Osteoblast (primary cell): ENCODE results near the gene PLEKHG7. TPM values are rescaled to one million over a fixed set of nuclear protein-coding genes. Genes with fewer than 3 reads are reported as not detected.

Experiments
- DNase-seq: peaks from one replicate; pipeline ENCODE4 v3.0.0; 2011; ENCODE audit warnings: low spot score, mixed read lengths; ENCODE audit not compliant: insufficient read length; ENCODE audit errors: missing footprints
- H2AFZ ChIP-seq: 2 replicates; pipeline ENCODE4 v1.6.0; 2011; ENCODE audit warnings: mild to moderate bottlenecking, low read length
- H3K27ac ChIP-seq: 2 replicates; pipeline ENCODE4 v1.5.1; 2011; ENCODE audit warnings: mild to moderate bottlenecking, low read depth, low read length, moderate library complexity
- H3K27me3 ChIP-seq: 2 replicates; pipeline ENCODE4 v1.6.0; 2012; ENCODE audit warnings: mild to moderate bottlenecking, control low read depth, inconsistent platforms, low read length, moderate library complexity; ENCODE audit not compliant: insufficient read depth
- H3K36me3 ChIP-seq: 2 replicates; pipeline ENCODE4 v1.5.1; 2011; ENCODE audit warnings: mild to moderate bottlenecking, low read length, control low read depth, moderate library complexity; ENCODE audit not compliant: insufficient read depth
- H3K4me1 ChIP-seq: 2 replicates; pipeline ENCODE4 v1.5.1; 2011; ENCODE audit warnings: mild to moderate bottlenecking, low read length, control low read depth, moderate library complexity; ENCODE audit not compliant: insufficient read depth
- H3K4me2 ChIP-seq: 2 replicates; pipeline ENCODE4 v1.6.0; 2011; ENCODE audit warnings: mild to moderate bottlenecking, low read length; ENCODE audit not compliant: insufficient read depth
- H3K4me3 ChIP-seq: fragments of 200-600 bp; sonication (generic); 3 replicates; pipeline ENCODE4 v1.5.1; 2012; ENCODE audit warnings: mild to moderate bottlenecking, low read length, inconsistent platforms; ENCODE audit not compliant: insufficient read depth
- H3K79me2 ChIP-seq: 2 replicates; pipeline ENCODE4 v1.6.0; 2012; ENCODE audit warnings: mild to moderate bottlenecking, low read length, control low read depth, inconsistent platforms; ENCODE audit not compliant: insufficient read depth
- H3K9me3 ChIP-seq: 2 replicates; pipeline ENCODE4 v1.5.1; 2011; ENCODE audit warnings: low read depth, low read length, control low read depth
- H4K20me1 ChIP-seq: 2 replicates; pipeline ENCODE4 v1.6.0; 2012; ENCODE audit warnings: mild to moderate bottlenecking, low read length, control low read depth; ENCODE audit not compliant: insufficient read depth
- CTCF ChIP-seq: IDR thresholded peaks from 2 replicates; pipeline ENCODE4 v1.5.1; 2011; ENCODE audit warnings: mild to moderate bottlenecking, low read depth, low read length, moderate library complexity; ENCODE audit errors: extremely low read depth
- total RNA-seq: library from RNA; depleted of rRNA; stranded (reverse); fragments of >200 nt; gene quantifications from 2 replicates; pipeline ENCODE4 v1.2.3, GENCODE V29; 2012

PLEKHG7 gene
- total RNA-seq, 1 donor = not detected

DNA sequence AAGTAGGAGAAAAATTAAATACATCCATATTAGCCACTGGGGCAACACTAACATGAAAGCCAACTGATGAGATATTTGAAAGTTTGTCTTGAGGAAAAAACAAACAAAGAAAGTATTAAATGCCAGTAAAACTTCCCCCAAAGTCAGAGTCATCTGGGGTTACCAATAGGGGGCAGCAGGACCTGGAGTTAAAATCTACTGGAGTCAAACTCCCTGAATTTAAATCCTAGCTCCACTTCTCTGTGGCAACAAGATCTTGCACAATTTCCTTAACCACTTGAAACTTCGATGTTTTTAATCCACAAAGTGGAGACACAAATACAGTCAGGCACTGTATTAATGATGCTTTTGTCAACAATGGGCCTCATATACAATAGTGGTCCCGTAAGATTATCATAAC, 14.4 kb downstream of the PLEKHG7 start:
- Histone ChIP-seq H4K20me1 (no peaks in the 10 kb centered on the region), H3K79me2 (no peaks in the 10 kb centered on the region), H3K27ac (no peak overlapping the region), H3K4me1 (peaks cover 16% of the 10 kb centered on the region), H3K4me3 (no peak overlapping the region), H3K4me2 (no peak overlapping the region), H3K27me3 (no peaks in the 10 kb centered on the region), H3K36me3 (no peaks in the 10 kb centered on the region), H3K9me3 (no peaks in the 10 kb centered on the region), H2AFZ (peak overlapping the region; percentile 10)
- no peak for DNase-seq
- peak; percentile 74 for TF ChIP-seq CTCF

GRCh38 chr12:92718483-92718990, 15.7 kb downstream of the PLEKHG7 start:
- no peak for DNase-seq
- Histone ChIP-seq H3K36me3 (no peaks in the 10 kb centered on the region), H3K79me2 (no peaks in the 10 kb centered on the region), H4K20me1 (no peaks in the 10 kb centered on the region), H2AFZ (no peak overlapping the region), H3K9me3 (no peaks in the 10 kb centered on the region), H3K27me3 (no peaks in the 10 kb centered on the region), H3K4me3 (no peak overlapping the region), H3K4me2 (no peak overlapping the region), H3K4me1 (peaks cover 16% of the 10 kb centered on the region), H3K27ac (no peak overlapping the region)
- TF ChIP-seq CTCF = no peak

- TF ChIP-seq CTCF = no peak
- Histone ChIP-seq H4K20me1 (no peaks in the 10 kb centered on the region), H3K36me3 (no peaks in the 10 kb centered on the region), H3K79me2 (no peaks in the 10 kb centered on the region), H3K4me2 (peak overlapping the region; percentile 21), H3K4me1 (peaks cover 16% of the 10 kb centered on the region), H3K4me3 (no peak overlapping the region), H3K9me3 (no peaks in the 10 kb centered on the region), H2AFZ (no peak overlapping the region), H3K27me3 (no peaks in the 10 kb centered on the region), H3K27ac (peak overlapping the region; percentile 17)
- peak; percentile 58 for DNase-seq
These were observed 16.9 kb downstream of the PLEKHG7 start for GRCh38 chr12:92719674-92720073.

- no peak for TF ChIP-seq CTCF
- no peaks in the 10 kb centered on the region for H3K36me3 ChIP-seq
- H3K27me3 ChIP-seq = no peaks in the 10 kb centered on the region
- no peak for DNase-seq
- H3K9me3 ChIP-seq = no peaks in the 10 kb centered on the region
- H2AFZ ChIP-seq = no peak overlapping the region
- no peaks in the 10 kb centered on the region for H3K79me2 ChIP-seq
- no peaks in the 10 kb centered on the region for H4K20me1 ChIP-seq
- H3K4me3 ChIP-seq = no peak overlapping the region
- no peak overlapping the region for H3K27ac ChIP-seq
- peaks cover 16% of the 10 kb centered on the region for H3K4me1 ChIP-seq
- no peak overlapping the region for H3K4me2 ChIP-seq
These were observed 18.3 kb downstream of the PLEKHG7 start for GRCh38 chr12:92721130-92721529.
